Kidney tubule cell (primary cell): ENCODE data around the gene DPP8.
"Not testable (repeated sequence)": the region's sequence is repeated elsewhere in the genome, so short reads cannot be mapped to it uniquely, and the experiment has no call there.

Source experiments
- DNase-seq: peaks from one replicate; pipeline ENCODE4 v3.0.0-alpha.2; 2018; ENCODE audit warnings: low spot score

The DPP8 gene

DNA sequence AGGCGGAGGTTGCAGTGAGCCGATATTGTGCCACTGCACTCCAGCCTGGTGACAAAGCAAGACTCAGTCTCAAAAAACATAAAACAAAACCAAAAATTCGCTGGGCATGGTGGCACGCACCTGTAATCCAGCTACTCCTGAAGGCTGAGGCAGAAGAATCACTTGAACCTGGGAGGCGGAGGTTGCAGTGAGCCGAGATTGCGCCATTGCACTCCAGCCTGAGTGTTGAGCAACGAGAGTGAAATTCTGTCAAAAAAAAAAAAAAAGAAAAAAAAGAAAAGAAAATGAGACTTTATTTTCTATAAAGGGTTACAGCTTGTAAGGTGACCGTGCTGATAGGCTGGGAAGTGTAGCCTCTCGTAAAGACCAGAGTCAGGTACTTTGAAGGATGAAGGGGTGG is 6.7 kb upstream of the DPP8 start:
- no peak for DNase-seq

- DNase-seq, result no peak
Observed at GRCh38 chr15:65521350-65521749, 3.9 kb upstream of the DPP8 start.

DNA sequence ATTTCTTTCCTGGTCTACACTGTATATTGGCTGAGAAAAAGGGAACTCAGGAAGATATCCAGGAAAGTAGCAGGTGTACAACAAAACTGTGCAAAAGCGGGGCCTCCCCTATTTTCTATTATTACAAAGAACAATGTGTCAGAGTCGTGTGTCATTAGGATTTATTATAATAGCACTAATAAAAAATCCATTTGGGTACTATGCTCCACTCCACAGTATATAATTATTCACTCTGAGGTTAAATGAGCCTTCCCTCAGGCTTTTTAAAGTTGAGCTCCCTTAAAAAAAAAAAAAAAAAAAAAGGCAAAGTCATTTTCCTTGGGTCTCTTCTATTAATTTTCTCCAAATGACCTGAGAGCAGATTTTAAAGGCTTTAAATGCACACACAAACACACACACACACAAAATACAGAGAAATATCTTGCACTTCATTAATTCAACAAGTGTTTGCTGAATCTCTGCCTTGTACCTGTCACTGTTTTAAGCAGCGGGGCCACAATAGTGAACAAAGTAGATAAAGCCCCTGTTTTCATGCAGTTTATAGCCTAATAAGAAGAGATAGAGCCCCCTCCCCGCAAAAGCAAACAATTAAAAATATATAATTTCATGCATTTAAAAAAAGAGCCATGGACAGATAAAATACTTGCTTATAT is 1.3 kb upstream of the DPP8 start:
- DNase-seq, result no peak

DNA sequence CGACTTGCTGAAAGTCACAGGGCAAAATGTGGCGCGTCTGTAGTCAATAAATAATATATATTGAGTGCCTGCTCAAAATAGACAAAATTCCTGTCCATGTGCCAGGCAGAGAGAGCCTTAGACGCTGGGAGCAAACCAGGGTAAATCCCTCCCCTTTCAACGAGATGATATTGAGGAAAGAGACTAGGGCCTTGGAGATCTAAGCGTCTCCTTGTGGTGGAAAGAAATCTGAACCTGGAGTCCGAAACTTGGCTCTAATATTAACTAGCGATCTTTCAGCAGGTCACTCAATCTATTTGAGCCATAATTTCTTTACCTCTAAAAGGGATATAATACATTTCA is 348 bp upstream of the DPP8 start:
- DNase-seq, result no peak

GRCh38 chr15:65512807-65513416 is 4.6 kb downstream of the DPP8 start:
- DNase-seq, result no peak

GRCh38 chr15:65512189-65512588 is 5.3 kb downstream of the DPP8 start:
- DNase-seq, result no peak

- DNase-seq, result no peak
Observed at GRCh38 chr15:65509321-65509720, 8.2 kb downstream of the DPP8 start.

GRCh38 chr15:65494076-65494475 is 23.4 kb downstream of the DPP8 start:
- peak; percentile 44 for DNase-seq

- DNase-seq, result no peak
Observed at GRCh38 chr15:65484876-65485275, 32.6 kb downstream of the DPP8 start.

- DNase-seq, result no peak
Observed at GRCh38 chr15:65476903-65477302, 40.6 kb downstream of the DPP8 start.

- no peak for DNase-seq
Observed at GRCh38 chr15:65470866-65471265, 46.6 kb downstream of the DPP8 start.

DNA sequence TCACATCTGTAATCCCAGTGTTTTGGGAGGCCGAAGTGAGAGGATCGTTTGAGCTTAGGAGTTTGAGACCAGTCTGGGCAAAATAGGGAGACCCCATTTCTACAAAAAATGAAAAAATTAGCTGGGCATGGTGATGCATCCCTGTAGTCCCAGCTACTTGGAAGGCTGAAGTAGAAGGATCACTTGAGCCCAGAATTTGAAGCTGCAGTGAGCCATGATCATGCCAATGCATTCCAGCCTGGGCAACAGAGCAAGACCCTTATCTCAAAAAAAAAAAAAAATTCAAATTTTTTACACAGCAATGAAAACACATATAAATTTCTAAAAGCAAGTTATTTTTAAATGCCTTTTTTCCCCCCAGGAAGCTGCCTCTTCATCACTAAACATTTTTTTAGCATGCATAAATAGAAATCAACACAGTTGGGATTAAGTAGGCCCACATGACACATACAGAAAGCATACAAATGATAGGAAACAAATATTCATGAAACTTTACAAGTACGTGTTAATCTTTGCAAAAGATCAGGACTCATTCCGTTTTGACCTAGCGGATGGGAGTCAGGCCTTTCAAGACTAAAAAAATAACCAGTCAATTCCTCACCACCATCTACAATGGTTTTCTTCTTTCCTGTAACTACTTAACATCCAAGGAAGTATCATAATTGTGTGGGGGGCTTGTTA is 49.1 kb downstream of the DPP8 start:
- DNase-seq, result no peak

DNA sequence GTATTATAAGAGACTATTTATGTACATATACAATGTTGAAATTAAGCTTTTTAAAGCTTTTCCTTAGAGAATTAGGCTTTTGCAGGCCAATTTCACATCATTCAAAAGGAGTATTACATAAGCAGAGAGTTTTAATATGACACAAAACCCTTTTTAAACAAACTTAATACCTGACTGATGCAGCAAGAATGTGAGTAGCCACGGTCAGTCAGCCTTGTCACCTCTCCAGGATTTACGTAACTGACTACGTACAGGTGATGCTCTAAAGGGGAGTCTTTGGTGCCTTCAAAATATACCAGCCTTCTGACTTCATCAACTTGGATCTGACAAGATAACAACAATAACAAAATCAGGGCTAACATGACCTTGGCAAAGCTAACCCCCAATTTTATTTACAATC is 50.6 kb downstream of the DPP8 start:
- peak; percentile 59 for DNase-seq

DNA sequence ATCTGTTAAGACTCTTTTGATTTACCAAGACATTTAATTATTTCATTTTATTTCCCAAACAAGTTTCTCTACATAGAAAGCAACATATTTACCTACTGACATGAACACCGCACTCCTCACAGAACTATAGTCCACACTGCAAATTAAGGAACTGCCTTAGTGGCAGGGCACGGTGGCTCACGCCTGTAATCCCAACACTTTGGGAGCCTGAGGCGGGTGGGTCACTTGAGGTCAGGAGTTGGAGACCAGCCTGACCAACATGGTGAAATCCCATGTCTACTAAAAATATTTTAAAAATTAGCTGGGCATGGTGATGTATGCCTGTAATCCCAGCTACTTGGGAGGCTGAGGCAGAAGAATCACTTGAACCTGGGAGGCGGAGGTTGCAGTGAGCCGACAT is 54.4 kb downstream of the DPP8 start:
- not testable (repeated sequence) for DNase-seq

DNA sequence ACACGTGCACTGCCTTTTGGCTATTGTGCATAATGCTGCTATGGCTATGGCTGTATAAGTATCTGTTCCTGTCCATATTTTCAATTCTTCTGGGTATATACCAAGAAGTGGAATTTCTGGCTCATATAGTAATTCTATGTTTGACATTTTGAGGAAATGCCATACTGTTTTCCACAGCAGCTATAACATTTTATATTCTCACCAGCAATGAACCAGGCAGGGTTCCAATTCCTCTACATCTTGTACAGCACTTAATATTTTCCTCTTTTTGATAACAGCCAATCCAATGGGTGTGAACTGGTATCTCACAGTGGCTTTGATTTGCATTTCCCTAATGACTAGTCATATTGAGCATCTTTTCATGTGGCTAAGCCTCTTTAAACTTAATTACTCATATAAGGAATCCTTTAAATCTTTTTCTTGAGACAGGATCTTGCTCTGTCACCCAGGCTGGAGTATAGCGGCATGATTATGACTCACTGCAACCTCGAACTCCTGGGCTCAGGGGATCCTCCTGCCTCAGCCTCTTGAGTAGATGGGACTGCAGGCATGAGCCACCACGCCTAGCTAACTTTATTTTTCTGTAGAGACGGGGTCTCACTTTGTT is 56.6 kb downstream of the DPP8 start:
- peak; percentile 63 for DNase-seq

DNA sequence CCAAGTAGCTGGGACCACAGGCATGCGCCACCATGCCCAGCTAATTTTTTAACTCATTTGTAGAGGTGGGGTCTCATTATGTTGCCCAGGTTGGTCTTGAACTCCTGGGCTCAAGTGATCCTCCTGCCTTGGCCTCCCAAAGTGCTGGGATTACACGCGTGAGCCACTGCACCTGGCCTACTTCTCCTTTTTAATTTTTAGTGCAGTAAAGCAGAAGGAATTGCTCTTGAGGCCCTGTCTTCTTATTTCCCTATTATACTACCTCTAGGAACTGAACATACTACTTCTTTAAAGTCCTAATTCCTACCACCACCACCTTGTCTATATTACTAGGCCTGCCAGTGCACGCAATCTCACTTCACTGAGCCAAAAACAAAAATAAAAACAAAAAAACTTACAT is 62.2 kb downstream of the DPP8 start:
- DNase-seq, result not testable (repeated sequence)

GRCh38 chr15:65451989-65452388 is 65.5 kb downstream of the DPP8 start:
- no peak for DNase-seq

GRCh38 chr15:65450556-65450955 is 66.9 kb downstream of the DPP8 start:
- DNase-seq, result no peak

DNA sequence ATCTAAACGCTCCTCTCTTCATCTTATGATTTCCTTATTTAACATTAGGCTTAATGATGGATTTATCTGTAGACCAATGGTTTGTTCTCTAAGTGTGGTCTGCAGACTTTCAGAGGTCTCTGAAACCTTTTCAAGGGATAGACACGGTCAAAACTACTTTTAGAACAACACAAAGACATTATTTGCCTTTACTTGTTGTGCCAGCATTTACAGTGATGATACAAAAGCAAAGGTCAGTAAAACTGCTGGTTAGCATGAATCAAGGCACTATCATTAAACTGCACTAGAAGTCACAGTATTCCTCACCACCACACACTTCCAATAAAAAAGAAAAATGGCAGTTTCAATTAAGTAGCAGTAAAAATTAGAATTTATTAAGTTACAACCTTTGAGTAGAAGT is 70.3 kb downstream of the DPP8 start:
- no peak for DNase-seq

- no peak for DNase-seq
Observed at GRCh38 chr15:65434201-65434600, 83.3 kb downstream of the DPP8 start.

GRCh38 chr15:65431731-65432130 is 85.8 kb downstream of the DPP8 start:
- no peak for DNase-seq

DNA sequence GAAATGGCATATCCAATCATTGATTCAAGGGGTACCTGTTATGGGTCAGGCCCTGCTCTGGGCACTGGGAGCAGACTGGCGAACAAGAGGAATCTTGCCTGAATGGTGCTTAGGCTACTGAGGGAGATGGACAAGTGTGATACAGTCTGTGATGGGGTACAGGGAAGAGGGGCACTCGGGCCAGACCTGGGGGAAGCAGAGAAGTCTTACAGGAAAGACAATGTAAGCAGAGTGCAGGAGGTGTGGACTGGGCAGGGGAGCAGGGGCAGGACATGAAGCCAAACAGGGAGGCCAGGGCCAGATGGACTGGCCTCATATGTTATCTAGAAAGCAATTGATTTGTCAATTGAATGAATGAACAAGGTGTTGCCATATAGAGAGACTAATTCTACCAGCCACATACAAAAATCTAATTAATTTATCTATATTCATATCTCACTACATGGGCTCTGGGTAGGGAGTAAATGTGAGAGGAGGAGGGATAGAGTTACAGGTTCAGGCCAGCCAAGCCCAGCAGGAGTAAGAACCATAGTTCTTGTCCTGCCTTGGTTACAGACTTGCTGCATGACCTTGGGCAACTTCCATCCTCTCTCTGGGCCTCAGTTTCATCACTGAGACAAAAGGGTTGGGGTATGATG is 91.2 kb downstream of the DPP8 start:
- DNase-seq, result no peak

GRCh38 chr15:65424683-65425082 is 92.8 kb downstream of the DPP8 start:
- DNase-seq, result no peak
